Caki2 (cell line): ENCODE results near the gene CTNNBL1. TPM values are rescaled to one million over a fixed set of nuclear protein-coding genes. Genes with fewer than 3 reads are reported as not detected.

Experiments
- DNase-seq: peaks from one replicate; pipeline ENCODE4 v3.0.0-alpha.2; 2015; ENCODE audit warnings: low read depth
- in situ Hi-C: cut with HindIII; loops from 2 replicates; pipeline ENCODE4 v1.10.0; 2016; ENCODE audit warnings: low sequenced_read_pairs, low pct_unique_long_range_greater_than_20kb, mixed read lengths
- total RNA-seq: library from RNA; depleted of rRNA; stranded (reverse); fragments of >200 nt; shearing (Covaris generic); gene quantifications from 2 replicates; pipeline ENCODE4 v1.2.3, GENCODE V29; 2014; ENCODE audit warnings: low replicate concordance; rRNA removed

CTNNBL1 gene
- total RNA-seq, 1 experiment from 2014 or later, result 78.2 TPM

DNA sequence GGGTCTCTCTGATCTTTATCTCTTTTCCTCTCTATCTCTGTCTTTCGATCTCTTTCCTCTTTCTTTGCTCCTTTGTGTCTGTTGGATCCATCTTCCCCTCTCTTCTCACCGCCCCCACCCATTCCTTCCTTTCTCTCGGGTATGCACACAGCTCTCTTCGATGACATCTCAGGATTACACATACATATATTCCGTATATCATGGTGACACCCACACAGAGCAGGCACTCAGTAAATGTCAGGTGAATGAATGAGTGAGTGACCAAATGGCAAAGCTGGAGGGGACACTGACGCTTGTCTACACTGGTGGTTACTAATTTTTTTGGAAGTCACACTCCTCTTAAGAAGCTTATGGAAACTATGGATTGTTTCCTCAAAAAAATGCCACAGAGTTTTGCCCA is 219.0 kb downstream of the CTNNBL1 start:
- DNase-seq, result no peak
- in situ Hi-C loops, result no loop called here

GRCh38 chr20:37913567-37914366 is 219.9 kb downstream of the CTNNBL1 start:
- in situ Hi-C loops, result no loop called here

GRCh38 chr20:37914367-37914671 is 220.5 kb downstream of the CTNNBL1 start:
- in situ Hi-C loops, result no loop called here
- no peak for DNase-seq

More at GRCh38 chr20:37913567-37914366, 219.9 kb downstream of the CTNNBL1 start:
- no peak for DNase-seq

- in situ Hi-C loops, result no loop called here
- no peak for DNase-seq
Observed at GRCh38 chr20:37914672-37915433, 221.0 kb downstream of the CTNNBL1 start.

DNA sequence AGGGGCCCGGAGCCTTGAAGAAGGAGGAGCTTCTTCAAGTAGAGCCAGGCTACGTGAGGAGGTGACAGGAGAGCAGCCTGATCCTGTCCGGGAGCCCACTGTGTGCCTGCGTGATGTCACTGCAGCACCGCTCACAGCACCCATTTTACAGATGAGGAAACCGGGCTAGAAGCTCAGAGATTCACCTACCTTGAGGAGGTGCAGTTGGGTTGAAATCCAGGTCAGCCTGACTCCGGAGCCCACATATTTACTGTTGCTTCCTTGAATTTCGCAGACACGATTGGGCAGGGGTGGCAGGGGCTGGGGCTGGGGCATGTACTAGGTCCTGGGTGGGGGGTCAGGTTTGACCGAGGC is 221.6 kb downstream of the CTNNBL1 start:
- in situ Hi-C loops, result no loop called here
- DNase-seq, result no peak

GRCh38 chr20:37915800-37916570 is 222.2 kb downstream of the CTNNBL1 start:
- in situ Hi-C loops, result no loop called here

GRCh38 chr20:37917461-37917860 is 223.6 kb downstream of the CTNNBL1 start:
- DNase-seq, result no peak
- in situ Hi-C loops, result no loop called here

More at GRCh38 chr20:37915800-37916570, 222.2 kb downstream of the CTNNBL1 start:
- DNase-seq, result no peak

DNA sequence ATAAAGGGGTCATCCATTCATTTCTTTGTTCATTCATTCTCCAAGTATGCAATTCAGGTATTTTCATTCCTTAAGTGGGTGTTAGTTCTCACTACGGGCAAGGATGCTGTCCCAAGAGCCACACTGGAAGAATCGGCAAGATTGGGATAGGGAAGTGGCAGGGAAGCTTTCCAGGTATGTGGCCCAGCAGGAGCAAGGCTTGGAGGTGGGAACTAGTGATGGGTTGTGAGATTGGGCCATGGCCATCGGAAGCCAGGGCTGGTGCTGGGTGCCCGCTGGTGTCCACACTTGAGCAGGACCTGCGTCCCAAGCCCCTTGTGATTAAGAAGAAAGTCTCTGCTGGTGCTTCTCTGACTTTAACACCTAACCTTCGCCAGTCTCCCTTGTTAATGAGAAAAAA is 224.2 kb downstream of the CTNNBL1 start:
- no peak for DNase-seq

DNA sequence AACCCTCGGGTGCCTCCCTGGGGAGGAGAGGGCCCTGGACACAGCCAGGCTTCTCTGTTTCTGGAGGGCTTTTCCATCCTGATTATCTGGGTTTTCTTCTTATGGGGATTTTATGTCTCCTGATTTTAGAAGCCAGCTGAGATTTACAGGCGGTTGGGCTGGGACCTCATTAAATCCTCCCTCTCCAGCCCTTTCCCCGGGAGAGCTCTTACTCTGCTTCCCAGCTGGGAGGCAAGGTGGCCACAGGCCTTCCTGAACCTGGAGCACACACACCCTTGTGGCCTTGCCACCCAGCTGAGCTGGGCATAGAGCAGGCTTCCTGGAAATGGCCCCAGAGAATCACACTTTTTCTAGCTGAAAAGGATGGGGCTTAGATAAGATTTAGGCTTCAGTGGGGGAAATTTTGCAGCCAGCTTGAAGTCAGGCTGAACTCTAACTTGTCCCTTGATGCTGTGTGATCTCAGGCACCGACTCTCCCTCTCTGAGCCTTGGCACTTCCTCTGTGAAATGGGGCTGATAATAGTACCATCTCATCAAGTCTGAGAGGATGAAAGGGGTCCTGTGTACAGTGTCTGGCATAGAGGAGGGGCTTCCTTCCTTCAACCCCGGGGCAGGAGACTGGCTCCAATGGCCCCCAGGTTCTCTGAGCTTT is 225.7 kb downstream of the CTNNBL1 start:
- in situ Hi-C loops, result no loop called here
- DNase-seq, result no peak

More for the DNA sequence above, 224.2 kb downstream of the CTNNBL1 start:
- in situ Hi-C loops, result no loop called here

DNA sequence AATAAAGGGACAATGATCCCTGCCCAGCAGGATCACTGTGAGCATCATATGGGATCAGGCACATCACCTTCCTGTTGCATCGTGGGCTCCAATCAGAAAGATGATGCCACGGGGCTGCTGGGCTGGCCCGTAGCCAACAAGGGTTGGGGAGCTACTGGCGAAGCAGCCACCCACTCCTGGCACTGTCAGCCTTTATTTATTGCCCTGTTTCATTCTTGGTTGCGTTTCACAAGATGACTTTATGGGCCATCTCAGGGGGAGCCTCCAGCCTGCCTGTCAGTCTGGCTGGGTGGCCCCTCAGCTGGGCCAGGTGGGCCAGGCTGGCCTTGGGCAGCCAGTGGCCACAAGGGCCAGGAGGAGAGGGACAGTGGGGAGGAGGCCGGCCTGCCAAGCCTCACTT is 226.4 kb downstream of the CTNNBL1 start:
- DNase-seq, result no peak
- in situ Hi-C loops, result no loop called here

DNA sequence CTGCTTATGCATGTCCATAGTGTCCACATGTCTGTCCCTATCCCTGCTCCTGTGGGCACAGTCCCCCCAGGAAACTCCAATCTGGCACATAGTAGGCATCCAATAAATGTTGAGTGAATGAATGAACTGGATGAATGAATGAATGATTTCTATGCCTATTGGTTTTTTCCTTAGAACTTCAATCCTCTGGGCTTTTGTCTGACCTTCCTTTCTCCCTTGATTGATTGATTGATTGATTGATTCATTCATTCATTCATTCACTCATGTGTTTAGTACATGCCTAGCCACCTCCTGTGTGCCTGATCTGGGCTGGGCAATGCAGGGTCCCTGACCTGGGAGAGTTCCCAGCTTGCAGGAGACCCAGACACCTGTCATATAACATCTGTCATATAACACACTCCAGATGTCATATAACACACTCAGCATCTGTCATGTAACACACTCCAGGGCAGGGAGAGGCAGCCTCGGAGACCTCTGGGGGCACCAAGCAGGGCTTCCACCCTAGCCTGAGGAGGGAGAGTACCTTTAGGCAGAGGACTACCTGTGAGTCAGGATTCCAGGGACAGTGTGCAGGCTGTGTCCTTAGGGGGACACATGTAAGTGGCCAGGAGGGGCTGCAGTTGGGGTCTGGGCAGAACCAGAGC is 227.0 kb downstream of the CTNNBL1 start:
- no peak for DNase-seq

GRCh38 chr20:37921341-37921929 is 227.6 kb downstream of the CTNNBL1 start:
- no peak for DNase-seq
- in situ Hi-C loops, result no loop called here

More for the DNA sequence above, 227.0 kb downstream of the CTNNBL1 start:
- in situ Hi-C loops, result no loop called here

Other genes starting within 250 kb of the CTNNBL1 start
- not detected in 2 replicates for gene NNAT, start 172.8 kb upstream of the CTNNBL1 start, total RNA-seq
- 21.7 and 28.3 TPM in 2 replicates for gene BLCAP, start 166.2 kb upstream of the CTNNBL1 start, total RNA-seq
- gene VSTM2L, start 209.1 kb downstream of the CTNNBL1 start, total RNA-seq, result not detected in 2 replicates